ENCODE data around the gene AKAP13.

AKAP13 gene

GRCh38 chr15:85406916-85407315 is 26.5 kb downstream of the AKAP13 start:
- DNase-seq: no peak

- DNase-seq: peak in 2 of 56 donors; percentile 1 to 2
These were observed 27.2 kb downstream of the AKAP13 start for GRCh38 chr15:85407421-85408269.

GRCh38 chr15:85408270-85408746 is 27.9 kb downstream of the AKAP13 start:
- DNase-seq: no peak

GRCh38 chr15:85412066-85412465 is 31.7 kb downstream of the AKAP13 start:
- no peak for DNase-seq

- peak in 6 of 56 donors; percentile 1 to 13 (median 3) for DNase-seq
These were observed 32.8 kb downstream of the AKAP13 start for GRCh38 chr15:85412956-85413854.

- no peak for DNase-seq
These were observed 33.6 kb downstream of the AKAP13 start for GRCh38 chr15:85414037-85414436.

- DNase-seq: no peak
These were observed 34.1 kb downstream of the AKAP13 start for GRCh38 chr15:85414495-85414894.

GRCh38 chr15:85414991-85415390 is 34.6 kb downstream of the AKAP13 start:
- DNase-seq: no peak

GRCh38 chr15:85415783-85416182 is 35.4 kb downstream of the AKAP13 start:
- DNase-seq: no peak

- no peak for DNase-seq
These were observed 36.9 kb downstream of the AKAP13 start for GRCh38 chr15:85417276-85417675.

- no peak for DNase-seq
These were observed 38.8 kb downstream of the AKAP13 start for GRCh38 chr15:85419161-85419560.

GRCh38 chr15:85421116-85421925 is 40.9 kb downstream of the AKAP13 start:
- DNase-seq: no peak

- no peak for DNase-seq
These were observed 42.2 kb downstream of the AKAP13 start for GRCh38 chr15:85422607-85423006.

- no peak for DNase-seq
These were observed 42.9 kb downstream of the AKAP13 start for GRCh38 chr15:85423256-85423655.

GRCh38 chr15:85424154-85424553 is 43.8 kb downstream of the AKAP13 start:
- DNase-seq: no peak

GRCh38 chr15:85426481-85426880 is 46.1 kb downstream of the AKAP13 start:
- no peak for DNase-seq

- DNase-seq: no peak
These were observed 47.1 kb downstream of the AKAP13 start for GRCh38 chr15:85427286-85428028.

GRCh38 chr15:85429522-85429921 is 49.1 kb downstream of the AKAP13 start:
- DNase-seq: no peak

- DNase-seq: no peak
These were observed 50.2 kb downstream of the AKAP13 start for GRCh38 chr15:85430406-85431204.

GRCh38 chr15:85439996-85440395 is 59.6 kb downstream of the AKAP13 start:
- DNase-seq: no peak

Measured in nucleus accumbens (tissue), 56 donors.